GM21528 (cell line): ENCODE measurements around the gene CELA1.
"Not testable (repeated sequence)": the region's sequence is repeated elsewhere in the genome, so short reads cannot be mapped to it uniquely, and the experiment has no call there.

ENCODE experiments used
- ATAC-seq: cut with Tn5 transposase; IDR thresholded peaks from one replicate; pipeline ENCODE4 v1.9.1; 2021; ENCODE audit warnings: mild to moderate bottlenecking, moderate library complexity; ENCODE audit not compliant: unreplicated experiment, low FRiP score

Gene CELA1

GRCh38 chr12:51320695-51321320 lies 25.7 kb downstream of the CELA1 start:
- ATAC-seq: no peak

GRCh38 chr12:51320311-51320694 lies 26.2 kb downstream of the CELA1 start:
- no peak for ATAC-seq

- no peak for ATAC-seq
Observed at GRCh38 chr12:51318846-51319599, 27.5 kb downstream of the CELA1 start.

- ATAC-seq: not testable (repeated sequence)
Observed at GRCh38 chr12:51318057-51318806, 28.2 kb downstream of the CELA1 start.

- ATAC-seq: no peak
Observed at GRCh38 chr12:51311389-51311788, 35.1 kb downstream of the CELA1 start.

GRCh38 chr12:51307655-51308593 lies 38.6 kb downstream of the CELA1 start:
- ATAC-seq: no peak

GRCh38 chr12:51306507-51306906 lies 40.0 kb downstream of the CELA1 start:
- no peak for ATAC-seq

GRCh38 chr12:51300768-51301167 lies 45.7 kb downstream of the CELA1 start:
- ATAC-seq: not testable (repeated sequence)

- no peak for ATAC-seq
Observed at GRCh38 chr12:51295651-51296050, 50.8 kb downstream of the CELA1 start.

- ATAC-seq: not testable (repeated sequence)
Observed at GRCh38 chr12:51294097-51294496, 52.4 kb downstream of the CELA1 start.

GRCh38 chr12:51293696-51294095 lies 52.8 kb downstream of the CELA1 start:
- ATAC-seq: no peak

GRCh38 chr12:51291603-51292513 lies 54.6 kb downstream of the CELA1 start:
- ATAC-seq: not testable (repeated sequence)

- no peak for ATAC-seq
Observed at GRCh38 chr12:51285843-51286242, 60.6 kb downstream of the CELA1 start.

- no peak for ATAC-seq
Observed at GRCh38 chr12:51281202-51281924, 65.1 kb downstream of the CELA1 start.
